Thyroid gland (tissue), 4 donors: ENCODE measurements around the gene RFX7. TPM values are rescaled to one million over a fixed set of nuclear protein-coding genes. Genes with fewer than 3 reads are reported as not detected.

Source experiments
- DNase-seq, 2 donors: peaks; one replicate each; pipeline ENCODE4 v3.0.0-alpha.2; 2019
- H3K27ac ChIP-seq, 3 donors: fragments of 200-600 bp; sonication (generic); 1 replicate in 2 of 3; 2 replicates in 1 of 3; pipeline ENCODE4 v1.5.1; 2016 to 2019; ENCODE audit warnings: mild to moderate bottlenecking in 1 of 3, moderate library complexity in 1 of 3
- H3K27me3 ChIP-seq: fragments of 200-600 bp; sonication (generic); one replicate; pipeline ENCODE4 v1.5.1; 2019
- H3K36me3 ChIP-seq, 2 donors: fragments of 200-600 bp; sonication (generic); one replicate each; pipeline ENCODE4 v1.5.1; 2016 to 2019
- H3K4me1 ChIP-seq, 2 donors: fragments of 200-600 bp; sonication (generic); one replicate each; pipeline ENCODE4 v1.5.1; 2017 to 2019
- H3K4me3 ChIP-seq, 3 donors: fragments of 200-600 bp; sonication (generic); replicated peaks in 1 of 3; 1 replicate in 2 of 3; 2 replicates in 1 of 3; pipeline ENCODE4 v1.5.1; 2016; ENCODE audit warnings: mild to moderate bottlenecking in 1 of 3
- H3K9me3 ChIP-seq: fragments of 200-600 bp; sonication (generic); one replicate; pipeline ENCODE4 v1.5.1; 2017
- POLR2A ChIP-seq, 2 donors: fragments of 450-650 bp; IDR thresholded peaks; one replicate each; pipeline ENCODE4 v1.6.1; 2017; ENCODE audit warnings: antibody characterized with exemption in 2 of 2, mild to moderate bottlenecking in 2 of 2, moderate library complexity in 1 of 2
- WGBS, 2 donors: methylation state at CpG; one replicate each; pipeline ENCODE4 v1.1.5; 2017; 5-methylcytosine and 5-hydroxymethylcytosine counted together
- intact Hi-C: fragments of 100-400 bp; cut with DNase I; formaldehyde crosslinking; loops from one replicate; pipeline ENCODE4 v1.15.1; 2023
- total RNA-seq, 4 donors: library from RNA; depleted of rRNA; stranded (reverse); fragments of >200 nt; gene quantifications; one replicate each; pipeline ENCODE4 v1.2.3, GENCODE V29; 2016
- TF ChIP-seq, protein P1 (sequence below), 6 experiments: fragments of 200-600 bp in 3 of 6; fragments of 450-650 bp in 3 of 6; sonication (generic) in 3 of 6; IDR thresholded peaks; one replicate each; pipeline ENCODE4 v1.5.1; 2016 to 2019; ENCODE audit warnings: antibody characterized with exemption in 6 of 6, mild to moderate bottlenecking in 2 of 6, inconsistent platforms in 1 of 6, moderate library complexity in 1 of 6

The RFX7 gene
- total RNA-seq, 4 donors from 2014 or later: 9.7 to 12.6 (median 11.4) TPM

GRCh38 chr15:56077081-56077480, 166.6 kb downstream of the RFX7 start:
- Histone ChIP-seq H3K4me1 (no peaks in the 10 kb centered on the region), H3K27me3 (no peaks in the 10 kb centered on the region), H3K9me3 (no peaks in the 10 kb centered on the region), H3K4me3 (no peak overlapping the region), H3K36me3 (no peaks in the 10 kb centered on the region), H3K27ac (no peak overlapping the region)
- intact Hi-C loops: no loop called here
- no peak for TF ChIP-seq POLR2A (IDR thresholded peaks at IDR 0.05)
- TF ChIP-seq, protein P1, sequence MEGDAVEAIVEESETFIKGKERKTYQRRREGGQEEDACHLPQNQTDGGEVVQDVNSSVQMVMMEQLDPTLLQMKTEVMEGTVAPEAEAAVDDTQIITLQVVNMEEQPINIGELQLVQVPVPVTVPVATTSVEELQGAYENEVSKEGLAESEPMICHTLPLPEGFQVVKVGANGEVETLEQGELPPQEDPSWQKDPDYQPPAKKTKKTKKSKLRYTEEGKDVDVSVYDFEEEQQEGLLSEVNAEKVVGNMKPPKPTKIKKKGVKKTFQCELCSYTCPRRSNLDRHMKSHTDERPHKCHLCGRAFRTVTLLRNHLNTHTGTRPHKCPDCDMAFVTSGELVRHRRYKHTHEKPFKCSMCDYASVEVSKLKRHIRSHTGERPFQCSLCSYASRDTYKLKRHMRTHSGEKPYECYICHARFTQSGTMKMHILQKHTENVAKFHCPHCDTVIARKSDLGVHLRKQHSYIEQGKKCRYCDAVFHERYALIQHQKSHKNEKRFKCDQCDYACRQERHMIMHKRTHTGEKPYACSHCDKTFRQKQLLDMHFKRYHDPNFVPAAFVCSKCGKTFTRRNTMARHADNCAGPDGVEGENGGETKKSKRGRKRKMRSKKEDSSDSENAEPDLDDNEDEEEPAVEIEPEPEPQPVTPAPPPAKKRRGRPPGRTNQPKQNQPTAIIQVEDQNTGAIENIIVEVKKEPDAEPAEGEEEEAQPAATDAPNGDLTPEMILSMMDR (IDR thresholded peaks at IDR 0.05): no peak
- DNase-seq: no peak
- 79 to 83% methylated on average over 5 of the region's 5 CpGs for WGBS, 2 donors

DNA sequence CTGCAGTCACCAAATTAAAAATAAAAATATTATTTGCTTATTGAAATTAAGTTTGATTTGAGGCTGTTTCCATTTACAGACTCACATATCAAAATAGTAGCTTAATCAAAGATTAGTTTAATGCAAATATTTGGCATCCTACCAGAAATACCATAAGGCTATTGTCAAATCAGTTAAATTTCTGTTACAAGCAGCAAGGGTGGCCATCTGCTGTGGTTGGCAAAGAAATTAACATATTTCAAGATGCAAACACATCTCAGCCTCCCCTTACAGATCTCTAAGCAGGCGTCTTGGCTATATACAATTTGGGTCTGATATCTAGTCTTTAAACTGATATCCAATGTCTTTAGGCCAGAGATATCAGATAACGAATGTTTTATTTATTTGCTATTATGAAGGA, 167.0 kb downstream of the RFX7 start:
- WGBS, 2 donors: 65 to 68% methylated on average over 2 of the region's 2 CpGs
- intact Hi-C loops: no loop called here
- no peak for DNase-seq

DNA sequence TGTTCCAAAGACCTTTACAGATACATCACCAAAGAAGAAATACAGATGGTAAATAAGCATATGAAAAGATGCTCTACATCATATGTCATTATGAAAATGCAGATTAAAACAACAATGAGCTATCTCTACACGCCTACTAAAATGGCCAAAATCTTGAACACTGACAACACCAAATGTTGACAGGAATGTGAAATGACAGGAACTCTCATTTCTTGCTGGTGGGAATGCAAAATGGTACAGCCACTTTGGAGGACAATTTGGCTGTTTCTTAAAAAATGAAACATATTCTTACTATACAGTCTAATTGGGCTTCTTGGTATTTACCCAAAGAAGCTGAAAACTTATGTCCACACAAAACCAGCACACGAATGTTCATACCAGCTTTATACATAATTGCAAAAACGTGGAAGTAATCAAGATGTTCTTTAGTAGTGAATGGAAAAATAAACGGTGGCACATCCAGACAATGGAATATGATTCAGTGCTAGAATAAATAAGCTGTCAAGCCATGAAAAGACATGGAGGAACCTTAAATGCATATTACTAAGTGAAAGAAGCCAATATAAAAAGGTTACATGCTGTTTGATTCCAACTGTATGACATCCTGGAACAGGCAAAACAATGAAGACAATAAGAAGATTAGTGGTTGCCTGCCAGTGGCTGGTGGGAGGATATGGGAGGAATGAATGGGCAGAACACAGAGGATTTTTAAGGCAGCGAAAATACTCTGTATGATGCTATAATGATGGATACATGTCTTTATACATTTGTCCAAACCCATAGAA, 169.0 kb downstream of the RFX7 start:
- Histone ChIP-seq H3K4me1 (no peaks in the 10 kb centered on the region), H3K27me3 (no peaks in the 10 kb centered on the region), H3K27ac (no peak overlapping the region), H3K9me3 (no peaks in the 10 kb centered on the region), H3K36me3 (no peaks in the 10 kb centered on the region), H3K4me3 (no peak overlapping the region)
- TF ChIP-seq POLR2A (IDR thresholded peaks at IDR 0.05): no peak
- TF ChIP-seq, protein P1 (IDR thresholded peaks at IDR 0.05): no peak
- intact Hi-C loops: no loop called here
- DNase-seq: no peak
- 63 to 66% methylated on average over 5 of the region's 5 CpGs for WGBS, 2 donors

More for the DNA sequence above, 167.0 kb downstream of the RFX7 start:
- Histone ChIP-seq H3K27ac (no peak overlapping the region), H3K36me3 (no peaks in the 10 kb centered on the region), H3K9me3 (no peaks in the 10 kb centered on the region), H3K4me1 (no peaks in the 10 kb centered on the region), H3K27me3 (no peaks in the 10 kb centered on the region), H3K4me3 (no peak overlapping the region)
- TF ChIP-seq, protein P1 (IDR thresholded peaks at IDR 0.05): no peak
- TF ChIP-seq POLR2A (IDR thresholded peaks at IDR 0.05): no peak

DNA sequence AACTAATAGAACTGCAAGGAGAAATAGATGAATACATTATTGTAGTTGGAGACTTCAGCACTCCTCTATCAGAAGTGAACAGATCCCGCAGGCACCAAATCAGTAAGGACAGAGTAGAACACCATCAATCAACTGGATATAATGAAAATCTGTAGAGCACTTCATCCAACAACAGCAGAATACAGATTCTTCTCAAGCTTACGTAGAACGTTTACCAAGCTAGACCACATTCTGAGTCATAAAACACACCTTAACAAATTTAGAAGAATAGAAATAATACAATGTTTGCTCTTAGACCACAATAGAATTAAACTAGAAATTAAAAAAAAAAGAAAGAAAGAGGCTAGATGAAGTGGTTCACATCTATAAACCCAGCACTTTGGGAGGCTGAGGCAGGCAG, 179.5 kb downstream of the RFX7 start:
- intact Hi-C loops: no loop called here
- H3K36me3 ChIP-seq: no peaks in the 10 kb centered on the region
- no peak overlapping the region for H3K4me3 ChIP-seq
- H3K4me1 ChIP-seq: no peaks in the 10 kb centered on the region
- DNase-seq: no peak
- TF ChIP-seq POLR2A (IDR thresholded peaks at IDR 0.05): no peak
- TF ChIP-seq, protein P1 (IDR thresholded peaks at IDR 0.05): no peak
- no peak overlapping the region for H3K27ac ChIP-seq
- H3K9me3 ChIP-seq: no peaks in the 10 kb centered on the region
- WGBS, 2 donors: 83 to 89% methylated on average over 3 of the region's 3 CpGs
- no peaks in the 10 kb centered on the region for H3K27me3 ChIP-seq

DNA sequence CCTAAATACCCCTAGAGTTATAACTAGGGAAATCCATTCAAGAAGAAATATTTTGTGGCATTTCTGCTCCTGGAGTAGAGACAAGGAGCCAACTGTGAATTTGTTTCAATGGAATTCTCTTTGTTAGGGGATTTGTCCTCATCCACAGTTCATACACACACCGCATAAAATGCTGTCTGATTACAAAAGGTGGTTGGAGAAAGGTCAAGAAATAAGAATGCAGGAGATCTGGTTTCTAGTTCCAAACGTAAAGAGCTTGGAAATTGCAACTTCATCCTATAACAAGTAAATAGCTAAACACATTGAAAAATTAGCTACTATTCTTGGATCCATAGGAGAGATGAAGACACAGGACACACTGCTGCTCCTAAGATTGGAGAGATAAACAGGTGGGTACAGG, 184.0 kb downstream of the RFX7 start:
- no peak for TF ChIP-seq POLR2A (IDR thresholded peaks at IDR 0.05)
- TF ChIP-seq, protein P1 (IDR thresholded peaks at IDR 0.05): no peak
- H3K36me3 ChIP-seq: no peaks in the 10 kb centered on the region
- 85 to 88% methylated on average over 2 of the region's 2 CpGs for WGBS, 2 donors
- intact Hi-C loops: no loop called here
- no peaks in the 10 kb centered on the region for H3K27me3 ChIP-seq
- H3K9me3 ChIP-seq: no peaks in the 10 kb centered on the region
- no peak overlapping the region for H3K4me3 ChIP-seq
- H3K27ac ChIP-seq: no peak overlapping the region
- no peaks in the 10 kb centered on the region for H3K4me1 ChIP-seq
- DNase-seq: no peak
